Caco-2 (cell line): ENCODE results near the gene OSBPL6. TPM values are rescaled to one million over a fixed set of nuclear protein-coding genes. Genes with fewer than 3 reads are reported as not detected.

Experiments used
- BruUV-seq: library from RNA; stranded (reverse); fragments of 400-500 nt; replicated peaks from 2 replicates; lab custom pipeline; 2021; lab: Mats Ljungman, UMichigan
- CTCF ChIA-PET: fragments of 300-600 bp; sonication (Branson Sonifier 250); formaldehyde crosslinking; loops from one replicate; lab custom pipeline; 2022; ENCODE audit warnings: antibody characterized with exemption; lab: Charles Lee
- POLR2A ChIA-PET: fragments of 300-600 bp; sonication (Branson Sonifier 250); formaldehyde crosslinking; loops from one replicate; lab custom pipeline; 2022; ENCODE audit warnings: antibody characterized with exemption; lab: Charles Lee
- DNase-seq, 2 experiments: peaks; one replicate each; pipeline versions ENCODE4 v3.0.0 to v3.0.0-alpha.2; 2020 to 2022
- H3K27me3 ChIP-seq: replicated peaks from 2 replicates; pipeline ENCODE4 v1.6.0; 2011; ENCODE audit warnings: low read length; ENCODE audit not compliant: control insufficient read depth, insufficient read depth
- H3K36me3 ChIP-seq: 2 replicates; pipeline ENCODE4 v1.5.1; 2011; ENCODE audit warnings: low read length; ENCODE audit not compliant: control insufficient read depth, insufficient read depth
- H3K4me1 ChIP-seq: fragments of 250-450 bp; sonication (Bioruptor Pico); 2 replicates; pipeline ENCODE4 v1.5.1; 2020; ENCODE audit warnings: mild to moderate bottlenecking
- H3K4me3 ChIP-seq: 2 replicates; pipeline ENCODE4 v1.5.1; 2011; ENCODE audit warnings: low read depth, mild to moderate bottlenecking, control low read depth, low read length
- H3K9me3 ChIP-seq: fragments of 250-450 bp; sonication (Bioruptor Pico); 2 replicates; pipeline ENCODE4 v1.5.1; 2020; ENCODE audit warnings: mild to moderate bottlenecking, moderate library complexity
- H3K27ac Mint-ChIP-seq: one replicate; pipeline ENCODE4 v1.8.0; 2022; ENCODE audit warnings: mixed read lengths; ENCODE audit not compliant: unreplicated experiment
- H3K27me3 Mint-ChIP-seq: one replicate; pipeline ENCODE4 v1.8.0; 2022; ENCODE audit warnings: mixed read lengths; ENCODE audit not compliant: insufficient read depth, unreplicated experiment
- H3K36me3 Mint-ChIP-seq: one replicate; pipeline ENCODE4 v1.8.0; 2022; ENCODE audit warnings: mild to moderate bottlenecking, mixed read lengths; ENCODE audit not compliant: insufficient read depth, unreplicated experiment
- H3K4me1 Mint-ChIP-seq: one replicate; pipeline ENCODE4 v1.8.0; 2022; ENCODE audit warnings: low read depth, mixed read lengths; ENCODE audit not compliant: unreplicated experiment
- H3K4me3 Mint-ChIP-seq: one replicate; pipeline ENCODE4 v1.8.0; 2022; ENCODE audit warnings: mild to moderate bottlenecking, moderate library complexity, mixed read lengths; ENCODE audit not compliant: unreplicated experiment
- H3K9me3 Mint-ChIP-seq: one replicate; pipeline ENCODE4 v1.8.0; 2022; ENCODE audit warnings: mixed read lengths; ENCODE audit not compliant: unreplicated experiment
- CTCF ChIP-seq, 2 experiments: fragments of 200-600 bp in 1 of 2; IDR thresholded peaks; 1 replicate in 1 of 2; 2 replicates in 1 of 2; pipeline versions ENCODE4 v1.5.1 to v1.8.0; 2011 to 2022; ENCODE audit warnings: antibody characterized with exemption in 1 of 2, control low read depth in 1 of 2, inconsistent platforms in 1 of 2, low read depth in 1 of 2, low read length in 1 of 2, mild to moderate bottlenecking in 1 of 2, moderate library complexity in 1 of 2; ENCODE audit not compliant: insufficient read depth in 1 of 2, severe bottlenecking in 1 of 2, unreplicated experiment in 1 of 2
- intact Hi-C: fragments of 100-400 bp; cut with micrococcal nuclease; formaldehyde crosslinking; loops from one replicate; pipeline ENCODE4 v1.10.0; 2022; ENCODE audit not compliant: unreplicated experiment
- total RNA-seq: library from RNA; stranded (reverse); gene quantifications from 2 replicates; pipeline ENCODE4 v1.2.3, GENCODE V29; 2022

The OSBPL6 gene
- total RNA-seq, 1 experiment from 2014 or later: 1.5 TPM

DNA sequence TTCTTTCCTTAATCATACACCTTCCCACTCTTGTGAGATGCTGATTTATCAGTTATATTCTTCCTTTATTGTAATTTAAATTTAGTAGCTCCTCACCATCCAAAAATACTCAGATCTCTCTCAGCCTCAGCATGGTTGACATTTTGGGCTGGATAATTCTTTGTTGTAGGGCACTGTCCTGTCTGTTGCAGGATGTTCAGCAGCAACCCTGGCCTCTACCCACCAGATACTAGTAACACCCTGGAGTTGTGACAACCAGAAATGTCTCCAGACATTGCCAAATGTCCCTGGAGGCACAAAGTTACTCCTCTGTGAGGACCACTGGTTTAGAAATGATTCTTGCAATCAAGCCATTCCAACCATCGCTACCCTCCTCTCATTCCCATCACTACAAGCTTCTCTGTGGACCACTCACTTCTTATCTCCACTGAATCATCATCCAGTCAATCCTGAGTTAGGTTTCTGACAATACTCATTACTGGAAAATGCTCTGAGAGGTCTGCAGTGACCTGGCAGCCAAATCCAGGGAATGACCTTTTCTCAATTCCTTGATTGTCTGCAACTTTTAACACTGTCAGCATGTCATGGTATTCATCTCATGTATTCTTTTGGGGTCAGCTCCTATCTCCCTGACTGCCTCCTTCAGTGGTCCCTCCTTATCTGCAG lies 43.3 kb downstream of the OSBPL6 start:
- no peak for DNase-seq
- Mint-ChIP-seq H3K4me1 (no peaks in the 10 kb centered on the region), H3K27me3 (peaks cover 6% of the 10 kb centered on the region), H3K36me3 (no peaks in the 10 kb centered on the region), H3K9me3 (no peaks in the 10 kb centered on the region), H3K27ac (no peak overlapping the region), H3K4me3 (no peak overlapping the region)
- BruUV-seq: no TSS peak
- no peak overlapping the region for H3K4me3 ChIP-seq
- no peaks in the 10 kb centered on the region for H3K9me3 ChIP-seq
- H3K27me3 ChIP-seq: no peaks in the 10 kb centered on the region
- H3K36me3 ChIP-seq: no peaks in the 10 kb centered on the region
- no peak for TF ChIP-seq CTCF (IDR thresholded peaks at IDR 0.05; ENCODE audit: insufficient read depth in 1 of 2, low read depth in 1 of 2, low read length in 1 of 2, severe bottlenecking in 1 of 2, unreplicated experiment in 1 of 2)
- intact Hi-C loops: no loop called here
- ChIA-PET POLR2A (no interaction called here), CTCF (no interaction called here)
- no peaks in the 10 kb centered on the region for H3K4me1 ChIP-seq

DNA sequence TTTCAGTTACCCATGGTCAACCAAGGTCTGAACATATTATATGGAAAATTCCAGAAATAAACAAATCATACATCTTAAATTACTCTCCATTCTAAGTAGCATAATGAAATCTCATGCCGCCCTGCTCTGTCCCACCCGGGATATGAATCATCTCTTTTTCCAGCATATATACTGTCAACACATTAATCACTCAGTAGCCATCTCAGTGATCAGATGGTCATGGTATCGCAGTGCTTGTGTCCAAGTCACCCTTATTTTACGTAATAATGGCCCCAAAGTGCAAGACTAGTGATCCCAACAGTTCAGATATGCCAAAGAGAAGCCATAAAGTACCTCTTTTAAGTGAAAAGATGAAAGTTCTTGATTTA lies 43.8 kb downstream of the OSBPL6 start:
- no TSS peak for BruUV-seq
- no peaks in the 10 kb centered on the region for H3K9me3 Mint-ChIP-seq

DNA sequence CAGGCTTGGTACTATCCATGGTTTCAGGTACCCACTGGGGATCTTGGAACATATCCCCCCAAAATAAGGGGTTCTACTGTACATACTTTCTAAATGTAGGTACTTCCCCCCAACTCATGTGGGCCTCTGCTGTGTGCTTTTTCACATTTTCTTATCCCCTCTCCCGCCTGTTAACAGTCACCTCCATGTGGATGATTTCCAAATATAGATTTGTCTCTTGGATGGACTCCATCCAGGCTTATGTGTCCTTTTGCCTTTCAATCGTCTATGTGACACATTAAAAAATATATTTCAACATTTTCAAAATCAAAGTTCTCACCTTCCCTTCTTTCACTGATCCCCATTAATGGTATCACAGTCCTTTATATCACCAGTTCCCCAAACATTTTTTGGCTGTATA lies 44.4 kb downstream of the OSBPL6 start:
- H3K27ac Mint-ChIP-seq: no peak overlapping the region
- no peaks in the 10 kb centered on the region for H3K4me1 Mint-ChIP-seq
- BruUV-seq: no TSS peak
- Histone ChIP-seq H3K4me3 (no peak overlapping the region), H3K9me3 (no peaks in the 10 kb centered on the region), H3K27me3 (no peaks in the 10 kb centered on the region), H3K36me3 (no peaks in the 10 kb centered on the region), H3K4me1 (no peaks in the 10 kb centered on the region)
- H3K9me3 Mint-ChIP-seq: no peaks in the 10 kb centered on the region
- ChIA-PET CTCF (no interaction called here), POLR2A (no interaction called here)
- peaks cover 6% of the 10 kb centered on the region for H3K27me3 Mint-ChIP-seq
- TF ChIP-seq CTCF (IDR thresholded peaks at IDR 0.05; ENCODE audit: insufficient read depth in 1 of 2, low read depth in 1 of 2, low read length in 1 of 2, severe bottlenecking in 1 of 2, unreplicated experiment in 1 of 2): no peak
- intact Hi-C loops: no loop called here
- no peak overlapping the region for H3K4me3 Mint-ChIP-seq
- DNase-seq: no peak
- H3K36me3 Mint-ChIP-seq: no peaks in the 10 kb centered on the region

More for the DNA sequence above, 43.8 kb downstream of the OSBPL6 start:
- POLR2A ChIA-PET: no interaction called here
- Mint-ChIP-seq H3K27ac (no peak overlapping the region), H3K4me3 (no peak overlapping the region), H3K36me3 (no peaks in the 10 kb centered on the region), H3K27me3 (peaks cover 6% of the 10 kb centered on the region), H3K4me1 (no peaks in the 10 kb centered on the region)
- intact Hi-C loops: no loop called here
- no peak for DNase-seq
- no peak for TF ChIP-seq CTCF (IDR thresholded peaks at IDR 0.05; ENCODE audit: insufficient read depth in 1 of 2, low read depth in 1 of 2, low read length in 1 of 2, severe bottlenecking in 1 of 2, unreplicated experiment in 1 of 2)
- CTCF ChIA-PET: no interaction called here
- H3K36me3 ChIP-seq: no peaks in the 10 kb centered on the region
- no peaks in the 10 kb centered on the region for H3K9me3 ChIP-seq
- no peaks in the 10 kb centered on the region for H3K27me3 ChIP-seq
- H3K4me1 ChIP-seq: no peaks in the 10 kb centered on the region
- H3K4me3 ChIP-seq: no peak overlapping the region
